ENCODE measurements around the gene ATP1A3. TPM values are rescaled to one million over a fixed set of nuclear protein-coding genes. Genes with fewer than 3 reads are reported as not detected.

Gene ATP1A3
- total and polyA plus RNA-seq, 12 donors: 38.0 to 419 (median 334) TPM

- Histone ChIP-seq H3K36me3 (no peaks in the 10 kb centered on the region), H3K4me3 (no peak overlapping the region), H3K9me3 (no peaks in the 10 kb centered on the region), H3K27ac (no peak overlapping the region), H3K27me3 (peaks cover under 1 to 79% (median 73%) of the 10 kb centered on the region in 7 donors), H3K4me1 (peaks cover 0 to 19% (median 14%) of the 10 kb centered on the region in 9 donors)
- DNase-seq: no peak
- 10 to 19% methylated on average over 24 to 55 of the region's 55 CpGs for WGBS, 2 donors
- intact Hi-C loops (cut with DNase I): loop anchor here in 6 of 10 donors (2.0 to 10.0 kb wide), 4 partner anchors 33 to 76 kb away; partner anchors contain the start of genes GRIK5 (in 2 of the 6) and ZNF574 (in 2 of the 6)
- TF ChIP-seq, protein P1, sequence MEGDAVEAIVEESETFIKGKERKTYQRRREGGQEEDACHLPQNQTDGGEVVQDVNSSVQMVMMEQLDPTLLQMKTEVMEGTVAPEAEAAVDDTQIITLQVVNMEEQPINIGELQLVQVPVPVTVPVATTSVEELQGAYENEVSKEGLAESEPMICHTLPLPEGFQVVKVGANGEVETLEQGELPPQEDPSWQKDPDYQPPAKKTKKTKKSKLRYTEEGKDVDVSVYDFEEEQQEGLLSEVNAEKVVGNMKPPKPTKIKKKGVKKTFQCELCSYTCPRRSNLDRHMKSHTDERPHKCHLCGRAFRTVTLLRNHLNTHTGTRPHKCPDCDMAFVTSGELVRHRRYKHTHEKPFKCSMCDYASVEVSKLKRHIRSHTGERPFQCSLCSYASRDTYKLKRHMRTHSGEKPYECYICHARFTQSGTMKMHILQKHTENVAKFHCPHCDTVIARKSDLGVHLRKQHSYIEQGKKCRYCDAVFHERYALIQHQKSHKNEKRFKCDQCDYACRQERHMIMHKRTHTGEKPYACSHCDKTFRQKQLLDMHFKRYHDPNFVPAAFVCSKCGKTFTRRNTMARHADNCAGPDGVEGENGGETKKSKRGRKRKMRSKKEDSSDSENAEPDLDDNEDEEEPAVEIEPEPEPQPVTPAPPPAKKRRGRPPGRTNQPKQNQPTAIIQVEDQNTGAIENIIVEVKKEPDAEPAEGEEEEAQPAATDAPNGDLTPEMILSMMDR (IDR thresholded peaks at IDR 0.05): no peak
- no peak for ATAC-seq
Observed at GRCh38 chr19:41999071-41999877, 5.2 kb upstream of the ATP1A3 start.

GRCh38 chr19:41998246-41999020, 4.4 kb upstream of the ATP1A3 start:
- TF ChIP-seq, protein P1 (IDR thresholded peaks at IDR 0.05): peak; percentile 22 to 70 (median 64)
- intact Hi-C loops (cut with DNase I): loop anchor here in 6 of 10 donors (2.0 to 10.0 kb wide), 4 partner anchors 34 to 76 kb away; partner anchors contain the start of genes GRIK5 (in 2 of the 6) and ZNF574 (in 2 of the 6)

GRCh38 chr19:41997851-41998229, 3.8 kb upstream of the ATP1A3 start:
- Histone ChIP-seq H3K4me3 (peak overlapping the region in 2 of 10 donors; percentile 27 to 35), H3K27ac (no peak overlapping the region), H3K36me3 (no peaks in the 10 kb centered on the region), H3K27me3 (peaks cover 3 to 89% (median 81%) of the 10 kb centered on the region in 7 donors), H3K4me1 (peaks cover 0 to 27% (median 19%) of the 10 kb centered on the region in 9 donors), H3K9me3 (no peaks in the 10 kb centered on the region)
- TF ChIP-seq, protein P1 (IDR thresholded peaks at IDR 0.05): no peak
- intact Hi-C loops (cut with DNase I): loop anchor here in 6 of 10 donors (2.0 to 10.0 kb wide), 4 partner anchors 34 to 77 kb away; partner anchors contain the start of genes GRIK5 (in 2 of the 6) and ZNF574 (in 2 of the 6)
- WGBS, 2 donors: 4% methylated on average over 14 of the region's 14 CpGs
- DNase-seq (no peak), ATAC-seq (no peak)

More at GRCh38 chr19:41998246-41999020, 4.4 kb upstream of the ATP1A3 start:
- no peak overlapping the region for H3K4me3 ChIP-seq
- peak in 1 of 2 donors; percentile 48 for DNase-seq
- no peaks in the 10 kb centered on the region for H3K9me3 ChIP-seq
- 2% methylated on average over 62 to 64 of the region's 64 CpGs for WGBS, 2 donors
- no peak overlapping the region for H3K27ac ChIP-seq
- no peaks in the 10 kb centered on the region for H3K36me3 ChIP-seq
- peaks cover 0 to 27% (median 19%) of the 10 kb centered on the region in 9 donors for H3K4me1 ChIP-seq
- peaks cover 3 to 88% (median 81%) of the 10 kb centered on the region in 7 donors for H3K27me3 ChIP-seq
- peak in 3 of 8 donors; percentile 9 to 49 (median 35) for ATAC-seq

Data from heart right ventricle (tissue), 16 donors.